Breast epithelium (tissue), 4 donors: Measurements from ENCODE around the gene MEOX2. TPM values are rescaled to one million over a fixed set of nuclear protein-coding genes. Genes with fewer than 3 reads are reported as not detected.

Experiments
- DNase-seq, 2 donors: peaks; one replicate each; pipeline ENCODE4 v3.0.0-alpha.2; 2019; ENCODE audit warnings: low spot score in 2 of 2
- H3K27ac ChIP-seq, 2 donors: fragments of 200-600 bp; sonication (generic) in 1 of 2; one replicate each; pipeline ENCODE4 v1.5.1; 2016 to 2019; ENCODE audit warnings: mild to moderate bottlenecking in 1 of 2
- H3K27me3 ChIP-seq, 2 donors: fragments of 200-600 bp; sonication (generic) in 1 of 2; one replicate each; pipeline versions ENCODE4 v1.5.1 to v1.6.0; 2017 to 2019; ENCODE audit warnings: control low read depth in 1 of 2, mild to moderate bottlenecking in 1 of 2
- H3K36me3 ChIP-seq: fragments of 200-600 bp; one replicate; pipeline ENCODE4 v1.5.1; 2019
- H3K4me1 ChIP-seq, 2 donors: fragments of 200-600 bp; sonication (generic); one replicate each; pipeline ENCODE4 v1.5.1; 2016 to 2019; ENCODE audit warnings: control low read depth in 1 of 2
- H3K4me3 ChIP-seq, 3 donors: fragments of 200-600 bp; sonication (generic); 1 replicate in 2 of 3; 2 replicates in 1 of 3; pipeline ENCODE4 v1.5.1; 2016 to 2019; ENCODE audit warnings: mild to moderate bottlenecking in 3 of 3, moderate library complexity in 2 of 3
- H3K9me3 ChIP-seq, 2 donors: fragments of 200-600 bp; sonication (generic) in 1 of 2; one replicate each; pipeline ENCODE4 v1.5.1; 2016 to 2019; ENCODE audit warnings: control low read depth in 1 of 2
- POLR2A ChIP-seq: fragments of 450-650 bp; IDR thresholded peaks from one replicate; pipeline ENCODE4 v1.6.1; 2016; ENCODE audit warnings: antibody characterized with exemption, mild to moderate bottlenecking, moderate library complexity
- POLR2AphosphoS5 ChIP-seq, 3 donors: sonication (generic); formaldehyde crosslinking; IDR thresholded peaks; one replicate each; pipeline ENCODE4 v1.6.1; 2017; ENCODE audit warnings: antibody characterized with exemption in 3 of 3
- intact Hi-C: fragments of 100-400 bp; cut with DNase I; formaldehyde crosslinking; loops from one replicate; pipeline ENCODE4 v1.15.1; 2023; ENCODE audit warnings: low total_unique reads
- total RNA-seq, 3 donors: library from RNA; depleted of rRNA; stranded (reverse); fragments of >200 nt; gene quantifications; one replicate each; pipeline ENCODE4 v1.1.0, GENCODE V29; 2016
- TF ChIP-seq, protein P1 (sequence below), 3 donors: fragments of 450-650 bp; IDR thresholded peaks; one replicate each; pipeline ENCODE4 v1.5.1; 2016 to 2017; ENCODE audit warnings: antibody characterized with exemption in 3 of 3, mild to moderate bottlenecking in 3 of 3, moderate library complexity in 3 of 3

MEOX2 gene
- total RNA-seq: 10 to 100 TPM in 2 of 3 donors, 1 to 10 TPM in 1; 6.4 to 19.7 (median 14.2) TPM

DNA sequence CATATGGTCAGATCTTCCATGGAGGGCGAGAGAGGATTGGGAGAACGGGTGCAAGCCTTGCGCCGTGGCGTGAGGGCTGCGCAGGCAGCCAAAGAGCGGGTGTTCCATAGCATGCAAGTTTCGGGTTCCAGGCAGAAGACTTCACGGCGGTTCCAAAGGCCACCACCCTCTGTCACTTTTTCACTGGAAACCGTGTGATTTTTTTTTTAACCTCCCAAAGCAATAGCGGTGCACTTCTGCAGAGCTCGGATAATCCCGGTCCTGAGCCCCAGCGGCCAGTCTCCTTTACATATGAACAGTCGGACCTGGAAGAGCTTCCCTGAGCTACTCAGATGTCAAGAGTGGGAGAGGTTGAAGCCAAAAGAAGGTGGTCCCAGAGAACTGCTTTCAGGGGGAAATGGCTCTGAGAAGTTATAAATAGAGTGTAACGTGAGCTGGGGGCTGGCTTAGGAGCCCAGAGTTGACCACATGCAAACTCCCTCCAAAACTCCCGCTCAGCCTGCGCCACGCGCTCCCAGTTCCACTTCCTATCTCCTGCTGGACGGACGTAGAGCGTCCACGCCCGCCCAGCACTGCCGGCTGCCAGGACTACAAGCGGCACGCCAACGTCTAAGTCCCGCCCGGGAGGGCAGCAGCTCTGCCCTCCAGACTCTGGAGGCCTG, at the start of gene MEOX2:
Gene MEOX2, minus strand, starts transcription at position 389 of the 662 bp plus-strand sequence. Its CDS starts 281 bp downstream, at position 108.
- intact Hi-C loops: loop anchor here (10.0 kb wide), 1 partner anchor 378 kb away; no protein-coding TSS in a partner anchor
- H3K36me3 ChIP-seq: no peaks in the 10 kb centered on the region
- DNase-seq: no peak

DNA sequence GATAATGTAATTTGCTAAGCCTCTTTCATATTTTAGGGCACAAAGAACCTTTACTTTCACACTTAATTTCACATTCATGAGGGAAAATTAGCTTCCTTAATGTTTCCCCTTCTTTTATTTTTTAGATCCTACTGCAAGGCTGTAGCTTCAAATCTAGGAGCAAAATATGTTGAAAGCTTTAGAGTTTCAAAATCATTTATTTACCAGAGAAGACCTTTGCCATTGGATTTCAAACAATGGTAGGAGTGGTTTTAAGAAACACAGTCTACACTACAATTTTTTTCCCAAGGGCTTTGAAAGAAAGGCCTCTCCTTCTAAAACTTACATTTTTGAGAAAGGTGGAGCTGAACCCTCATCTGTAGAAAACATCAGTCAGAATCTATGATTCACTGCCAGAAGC, 43.3 kb upstream of the MEOX2 start:
- Histone ChIP-seq H3K27me3 (no peaks in the 10 kb centered on the region), H3K4me3 (no peak overlapping the region), H3K27ac (no peak overlapping the region), H3K9me3 (no peaks in the 10 kb centered on the region), H3K36me3 (no peaks in the 10 kb centered on the region), H3K4me1 (no peaks in the 10 kb centered on the region)
- intact Hi-C loops: no loop called here
- TF ChIP-seq POLR2AphosphoS5 (IDR thresholded peaks at IDR 0.05): no peak
- no peak for TF ChIP-seq POLR2A
- TF ChIP-seq, protein P1, sequence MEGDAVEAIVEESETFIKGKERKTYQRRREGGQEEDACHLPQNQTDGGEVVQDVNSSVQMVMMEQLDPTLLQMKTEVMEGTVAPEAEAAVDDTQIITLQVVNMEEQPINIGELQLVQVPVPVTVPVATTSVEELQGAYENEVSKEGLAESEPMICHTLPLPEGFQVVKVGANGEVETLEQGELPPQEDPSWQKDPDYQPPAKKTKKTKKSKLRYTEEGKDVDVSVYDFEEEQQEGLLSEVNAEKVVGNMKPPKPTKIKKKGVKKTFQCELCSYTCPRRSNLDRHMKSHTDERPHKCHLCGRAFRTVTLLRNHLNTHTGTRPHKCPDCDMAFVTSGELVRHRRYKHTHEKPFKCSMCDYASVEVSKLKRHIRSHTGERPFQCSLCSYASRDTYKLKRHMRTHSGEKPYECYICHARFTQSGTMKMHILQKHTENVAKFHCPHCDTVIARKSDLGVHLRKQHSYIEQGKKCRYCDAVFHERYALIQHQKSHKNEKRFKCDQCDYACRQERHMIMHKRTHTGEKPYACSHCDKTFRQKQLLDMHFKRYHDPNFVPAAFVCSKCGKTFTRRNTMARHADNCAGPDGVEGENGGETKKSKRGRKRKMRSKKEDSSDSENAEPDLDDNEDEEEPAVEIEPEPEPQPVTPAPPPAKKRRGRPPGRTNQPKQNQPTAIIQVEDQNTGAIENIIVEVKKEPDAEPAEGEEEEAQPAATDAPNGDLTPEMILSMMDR (IDR thresholded peaks at IDR 0.05): no peak
- DNase-seq: no peak

More for the DNA sequence above, at the start of gene MEOX2:
- Histone ChIP-seq H3K27me3 (peaks cover 0 to 48% of the 10 kb centered on the region in 2 donors), H3K27ac (peak within 1 kb of the TSS; percentile 68 to 94), H3K9me3 (no peaks in the 10 kb centered on the region), H3K4me3 (peak within 1 kb of the TSS; percentile 46 to 78 (median 60)), H3K4me1 (peaks cover 0 to 3% of the 10 kb centered on the region in 2 donors)
- TF ChIP-seq, protein P1 (IDR thresholded peaks at IDR 0.05): no peak
- peak; percentile 9 for TF ChIP-seq POLR2A
- peak; percentile 39 to 81 (median 67) for TF ChIP-seq POLR2AphosphoS5 (IDR thresholded peaks at IDR 0.05)

DNA sequence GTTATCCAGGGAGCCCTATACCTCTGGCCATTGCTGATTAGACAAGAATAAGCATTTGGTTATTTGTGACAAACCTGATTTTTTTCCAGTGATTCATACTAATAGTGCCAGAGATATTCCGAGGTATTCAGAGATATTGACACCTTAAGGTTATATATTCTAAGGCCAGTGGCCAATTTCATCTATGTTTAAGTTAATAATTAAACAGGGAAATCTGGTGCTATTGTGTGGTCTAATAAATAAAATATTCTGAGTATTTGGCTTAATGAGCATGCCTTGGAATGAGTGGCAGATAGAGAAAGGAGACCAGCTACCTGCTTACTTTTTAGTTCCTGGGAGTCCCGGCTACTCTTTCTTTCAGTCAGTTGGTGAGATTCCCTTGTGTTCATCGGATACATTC, 38.6 kb upstream of the MEOX2 start:
- Histone ChIP-seq H3K9me3 (no peaks in the 10 kb centered on the region), H3K27ac (no peak overlapping the region), H3K4me1 (no peaks in the 10 kb centered on the region), H3K4me3 (no peak overlapping the region), H3K36me3 (no peaks in the 10 kb centered on the region), H3K27me3 (no peaks in the 10 kb centered on the region)
- TF ChIP-seq, protein P1 (IDR thresholded peaks at IDR 0.05): no peak
- no peak for TF ChIP-seq POLR2A
- no peak for TF ChIP-seq POLR2AphosphoS5 (IDR thresholded peaks at IDR 0.05)
- intact Hi-C loops: no loop called here
- DNase-seq: no peak

DNA sequence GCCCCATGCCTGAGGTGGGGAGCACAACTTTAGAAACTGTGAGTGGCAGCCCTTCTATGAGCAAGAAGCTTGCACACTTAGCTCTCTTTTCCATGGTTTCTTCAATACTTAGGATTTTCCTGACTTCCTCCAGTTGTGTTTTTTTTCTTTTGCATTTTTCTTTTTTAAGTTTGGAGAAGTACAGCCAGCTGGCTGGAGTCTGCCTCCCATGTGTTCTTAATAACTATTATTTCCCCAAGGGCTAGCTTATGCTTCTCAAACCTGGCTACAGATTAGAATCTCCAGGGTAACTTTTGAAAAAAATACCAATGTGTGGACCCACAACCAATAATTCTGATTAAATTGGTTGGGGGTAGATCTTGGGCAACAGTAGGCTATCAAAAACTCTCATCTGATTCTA, 37.4 kb upstream of the MEOX2 start:
- no peak for TF ChIP-seq POLR2AphosphoS5 (IDR thresholded peaks at IDR 0.05)
- no peak for TF ChIP-seq POLR2A
- TF ChIP-seq, protein P1 (IDR thresholded peaks at IDR 0.05): no peak
- Histone ChIP-seq H3K9me3 (no peaks in the 10 kb centered on the region), H3K4me3 (no peak overlapping the region), H3K27ac (no peak overlapping the region), H3K36me3 (no peaks in the 10 kb centered on the region), H3K4me1 (no peaks in the 10 kb centered on the region), H3K27me3 (no peaks in the 10 kb centered on the region)
- DNase-seq: no peak
- intact Hi-C loops: no loop called here

DNA sequence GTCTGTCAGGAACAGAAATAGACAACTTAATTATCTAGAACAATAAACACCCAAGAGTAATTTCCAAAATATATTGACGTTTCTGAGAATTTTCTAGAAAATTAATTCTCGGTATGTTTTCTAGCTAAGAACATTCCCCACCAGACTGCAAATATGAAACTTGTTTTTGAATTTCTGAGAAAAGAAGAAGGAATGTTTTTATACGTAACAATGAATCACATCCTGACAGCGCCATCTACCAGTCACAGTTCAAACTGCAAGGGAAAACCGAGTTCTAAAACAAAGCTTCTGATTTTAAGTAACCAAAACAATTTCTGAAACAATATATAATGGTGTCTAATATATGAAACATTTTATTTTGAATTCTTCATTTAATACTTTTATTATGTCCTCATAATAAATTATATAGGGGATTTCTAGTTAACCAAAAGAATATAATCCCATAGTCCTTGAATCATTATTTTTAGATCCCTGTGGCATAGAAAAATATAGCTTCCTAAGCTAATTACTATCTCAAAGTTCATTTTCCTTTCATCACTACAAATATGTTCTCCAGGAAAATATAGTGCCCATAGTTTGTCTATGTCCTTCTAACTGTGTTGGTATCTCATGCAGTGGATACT, 34.5 kb upstream of the MEOX2 start:
- H3K36me3 ChIP-seq: no peaks in the 10 kb centered on the region
- no peaks in the 10 kb centered on the region for H3K9me3 ChIP-seq
- no peaks in the 10 kb centered on the region for H3K4me1 ChIP-seq
- TF ChIP-seq POLR2A: no peak
- no peak for TF ChIP-seq POLR2AphosphoS5 (IDR thresholded peaks at IDR 0.05)
- TF ChIP-seq, protein P1 (IDR thresholded peaks at IDR 0.05): peak; percentile 34 to 65 (median 38)
- no peak overlapping the region for H3K4me3 ChIP-seq
- no peaks in the 10 kb centered on the region for H3K27me3 ChIP-seq
- no peak for DNase-seq
- H3K27ac ChIP-seq: no peak overlapping the region
- intact Hi-C loops: no loop called here
